Keratinocyte (primary cell): Measurements from ENCODE around the gene NAALADL2. TPM values are rescaled to one million over a fixed set of nuclear protein-coding genes. Genes with fewer than 3 reads are reported as not detected.

ENCODE experiments used
- DNase-seq: peaks from one replicate; pipeline ENCODE4 v3.0.0-alpha.2; 2011; ENCODE audit warnings: low read depth, missing footprints, low spot score
- FAIRE-seq: peaks from 2 replicates; lab custom pipeline; 2011; peaks lifted over from hg19 to GRCh38; lab: Jason Lieb, UNC
- H2AFZ ChIP-seq: 2 replicates; pipeline ENCODE4 v1.6.0; 2012; ENCODE audit warnings: low read length, control low read depth, inconsistent platforms; ENCODE audit not compliant: control insufficient read depth
- H3K27ac ChIP-seq: 2 replicates; pipeline ENCODE4 v1.5.1; 2011; ENCODE audit warnings: low read length; ENCODE audit not compliant: control insufficient read depth, insufficient read depth
- H3K27me3 ChIP-seq: 3 replicates; pipeline ENCODE4 v1.6.0; 2011; ENCODE audit warnings: low read length; ENCODE audit not compliant: control insufficient read depth, insufficient read depth; ENCODE audit errors: extremely low read depth
- H3K36me3 ChIP-seq, 2 experiments: 2 replicates in 1 of 2; 3 replicates in 1 of 2; pipeline ENCODE4 v1.5.1; 2011; ENCODE audit warnings: low read length in 2 of 2, mild to moderate bottlenecking in 1 of 2; ENCODE audit not compliant: control insufficient read depth in 2 of 2, insufficient read depth in 2 of 2; ENCODE audit errors: extremely low read depth in 1 of 2
- H3K4me1 ChIP-seq: 3 replicates; pipeline ENCODE4 v1.5.1; 2011; ENCODE audit warnings: low read length; ENCODE audit not compliant: control insufficient read depth, insufficient read depth; ENCODE audit errors: extremely low read depth
- H3K4me2 ChIP-seq: 3 replicates; pipeline ENCODE4 v1.6.0; 2011; ENCODE audit warnings: low read depth, low read length; ENCODE audit not compliant: control insufficient read depth, insufficient read depth; ENCODE audit errors: extremely low read depth
- H3K4me3 ChIP-seq, 3 experiments: fragments of 200-600 bp in 1 of 3; sonication (generic) in 1 of 3; 2 replicates in 2 of 3; 3 replicates in 1 of 3; pipeline ENCODE4 v1.5.1; 2011 to 2016; ENCODE audit warnings: low read length in 3 of 3, mild to moderate bottlenecking in 3 of 3, control low read depth in 2 of 3, inconsistent platforms in 1 of 3, low read depth in 1 of 3, mixed read lengths in 1 of 3, mixed run types in 1 of 3, moderate library complexity in 1 of 3; ENCODE audit not compliant: control insufficient read depth in 2 of 3, insufficient read depth in 2 of 3; ENCODE audit errors: extremely low read depth in 1 of 3
- H3K79me2 ChIP-seq: 2 replicates; pipeline ENCODE4 v1.6.0; 2012; ENCODE audit warnings: low read length; ENCODE audit not compliant: control insufficient read depth, insufficient read depth
- H3K9ac ChIP-seq: 3 replicates; pipeline ENCODE4 v1.6.0; 2011; ENCODE audit warnings: low read length; ENCODE audit not compliant: control insufficient read depth, insufficient read depth; ENCODE audit errors: extremely low read depth
- H3K9me1 ChIP-seq: 3 replicates; pipeline ENCODE4 v1.6.0; 2011; ENCODE audit warnings: low read length; ENCODE audit not compliant: control insufficient read depth, insufficient read depth; ENCODE audit errors: extremely low read depth
- H3K9me3 ChIP-seq: 2 replicates; pipeline ENCODE4 v1.5.1; 2012; ENCODE audit warnings: low read depth, low read length; ENCODE audit not compliant: control insufficient read depth
- H4K20me1 ChIP-seq: 3 replicates; pipeline ENCODE4 v1.6.0; 2011; ENCODE audit warnings: low read length; ENCODE audit not compliant: control insufficient read depth, insufficient read depth; ENCODE audit errors: extremely low read depth
- EZH2 ChIP-seq: IDR thresholded peaks from one replicate; pipeline ENCODE4 v1.6.1; 2012; ENCODE audit warnings: inconsistent platforms, mild to moderate bottlenecking, low read length, moderate library complexity
- dilution Hi-C: fragments of 300-500 bp; cut with MboI; formaldehyde crosslinking; loops from one replicate; pipeline ENCODE4 v1.7.0; 2020; ENCODE audit warnings: low sequenced_read_pairs; ENCODE audit not compliant: extremely low pct_ligation_motif_present
- polyA plus RNA-seq, 5 experiments: library from polyadenylated mRNA; depleted of rRNA in 3 of 5; stranded (reverse) in 3 of 5; stranded (forward) in 1 of 5; unstranded in 1 of 5; fragments of >200 nt; gene quantifications; 1 replicate in 1 of 5; 2 replicates in 3 of 5; 3 replicates in 1 of 5; pipeline versions ENCODE4 v1.2.1 to v1.2.3, GENCODE V29; 2011 to 2012; ENCODE audit warnings: missing spikeins in 2 of 5, low read depth in 1 of 5, low replicate concordance in 1 of 5
- TF ChIP-seq, protein P1 (sequence below), 3 experiments: IDR thresholded peaks in 1 of 3; conservative IDR thresholded peaks in 1 of 3; optimal IDR thresholded peaks in 1 of 3; 2 replicates in 2 of 3; 3 replicates in 1 of 3; pipeline versions ENCODE3 to v1.5.1; 2011; ENCODE audit warnings: low read length in 3 of 3, mild to moderate bottlenecking in 3 of 3, moderate library complexity in 2 of 3, control low read depth in 1 of 3, inconsistent platforms in 1 of 3; ENCODE audit not compliant: insufficient read depth in 2 of 3; ENCODE audit errors: extremely low read depth in 1 of 3

Gene NAALADL2
- polyA plus RNA-seq, 1 donor (not counting 4 experiments of a cell fraction or from before 2014, with no cell fraction given): 0.75 TPM

GRCh38 chr3:175749981-175750380, 890.8 kb downstream of the NAALADL2 start:
- Histone ChIP-seq H3K9me3 (no peaks in the 10 kb centered on the region), H3K9me1 (no peaks in the 10 kb centered on the region), H3K4me1 (peaks cover 9% of the 10 kb centered on the region), H3K27ac (no peak overlapping the region), H3K36me3 (no peaks in the 10 kb centered on the region), H4K20me1 (no peaks in the 10 kb centered on the region), H3K4me2 (no peak overlapping the region), H2AFZ (no peak overlapping the region), H3K4me3 (no peak overlapping the region), H3K79me2 (no peaks in the 10 kb centered on the region), H3K27me3 (no peaks in the 10 kb centered on the region), H3K9ac (no peak overlapping the region)
- TF ChIP-seq EZH2: no peak
- TF ChIP-seq, protein P1, sequence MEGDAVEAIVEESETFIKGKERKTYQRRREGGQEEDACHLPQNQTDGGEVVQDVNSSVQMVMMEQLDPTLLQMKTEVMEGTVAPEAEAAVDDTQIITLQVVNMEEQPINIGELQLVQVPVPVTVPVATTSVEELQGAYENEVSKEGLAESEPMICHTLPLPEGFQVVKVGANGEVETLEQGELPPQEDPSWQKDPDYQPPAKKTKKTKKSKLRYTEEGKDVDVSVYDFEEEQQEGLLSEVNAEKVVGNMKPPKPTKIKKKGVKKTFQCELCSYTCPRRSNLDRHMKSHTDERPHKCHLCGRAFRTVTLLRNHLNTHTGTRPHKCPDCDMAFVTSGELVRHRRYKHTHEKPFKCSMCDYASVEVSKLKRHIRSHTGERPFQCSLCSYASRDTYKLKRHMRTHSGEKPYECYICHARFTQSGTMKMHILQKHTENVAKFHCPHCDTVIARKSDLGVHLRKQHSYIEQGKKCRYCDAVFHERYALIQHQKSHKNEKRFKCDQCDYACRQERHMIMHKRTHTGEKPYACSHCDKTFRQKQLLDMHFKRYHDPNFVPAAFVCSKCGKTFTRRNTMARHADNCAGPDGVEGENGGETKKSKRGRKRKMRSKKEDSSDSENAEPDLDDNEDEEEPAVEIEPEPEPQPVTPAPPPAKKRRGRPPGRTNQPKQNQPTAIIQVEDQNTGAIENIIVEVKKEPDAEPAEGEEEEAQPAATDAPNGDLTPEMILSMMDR (optimal IDR thresholded peaks at IDR 0.05 in 1 of 3, IDR thresholded peaks at IDR 0.05 in 1 of 3, conservative IDR thresholded peaks at IDR 0.05 in 1 of 3; ENCODE audit: extremely low read depth in 1 of 3, insufficient read depth in 2 of 3, low read length in 3 of 3): no peak
- DNase-seq (no peak), FAIRE-seq (no peak)
- dilution Hi-C loops: no loop called here

- no peak overlapping the region for H3K4me2 ChIP-seq
- no peaks in the 10 kb centered on the region for H3K9me3 ChIP-seq
- no peaks in the 10 kb centered on the region for H3K36me3 ChIP-seq
- H3K27ac ChIP-seq: no peak overlapping the region
- H3K9ac ChIP-seq: no peak overlapping the region
- dilution Hi-C loops: no loop called here
- H3K4me1 ChIP-seq: peaks cover 9% of the 10 kb centered on the region
- no peaks in the 10 kb centered on the region for H3K27me3 ChIP-seq
- H3K79me2 ChIP-seq: no peaks in the 10 kb centered on the region
- DNase-seq (no peak), FAIRE-seq (no peak)
- H4K20me1 ChIP-seq: no peaks in the 10 kb centered on the region
- H2AFZ ChIP-seq: no peak overlapping the region
- H3K9me1 ChIP-seq: no peaks in the 10 kb centered on the region
- H3K4me3 ChIP-seq: no peak overlapping the region
- TF ChIP-seq, protein P1 (optimal IDR thresholded peaks at IDR 0.05 in 1 of 3, IDR thresholded peaks at IDR 0.05 in 1 of 3, conservative IDR thresholded peaks at IDR 0.05 in 1 of 3; ENCODE audit: extremely low read depth in 1 of 3, insufficient read depth in 2 of 3, low read length in 3 of 3): no peak
- no peak for TF ChIP-seq EZH2
These were observed 892.0 kb downstream of the NAALADL2 start for GRCh38 chr3:175751089-175751488.
